K562 (cell line): ENCODE data around the gene ARHGAP4. TPM values are rescaled to one million over a fixed set of nuclear protein-coding genes. Genes with fewer than 3 reads are reported as not detected.

ENCODE experiments used
- ATAC-seq: fragments of 200-7000 bp; cut with Tn5 transposase; 3 replicates; pipeline ENCODE4 v1.9.1; 2020; ENCODE audit warnings: moderate library complexity
- BruUV-seq: library from RNA; stranded (reverse); fragments of 400-500 nt; replicated peaks from 2 replicates; lab custom pipeline; 2021; lab: Mats Ljungman, UMichigan
- CTCF ChIA-PET: fragments of 300-600 bp; formaldehyde crosslinking; extraction: SDS; loops from one replicate; lab custom pipeline; 2021; ENCODE audit warnings: low intra/inter-chr PET ratio; lab: Yijun Ruan, JAX
- POLR2A ChIA-PET: fragments of 300-600, 350-650 bp; sonication (Branson Sonifier 250); formaldehyde crosslinking; extraction: SDS; loops from one replicate; lab custom pipeline; 2021; ENCODE audit warnings: antibody characterized with exemption, inconsistent platforms; lab: Yijun Ruan, JAX
- DNase-seq, 4 experiments: peaks; one replicate each; pipeline versions ENCODE4 v3.0.0 to v3.0.0-alpha.2; 2011 to 2018; ENCODE audit warnings: low spot score in 3 of 4, mixed read lengths in 3 of 4; ENCODE audit errors: extremely low read depth in 1 of 4
- FAIRE-seq: peaks from 2 replicates; lab custom pipeline; 2011; peaks lifted over from hg19 to GRCh38; lab: Jason Lieb, UNC
- H2AFZ ChIP-seq: 2 replicates; pipeline ENCODE4 v1.6.0; 2011; ENCODE audit warnings: low read depth, low read length, control low read depth, inconsistent platforms
- H3K27ac ChIP-seq: fragments of 200-600 bp; 3 replicates; pipeline ENCODE4 v1.8.0; 2011; ENCODE audit warnings: low read depth, mild to moderate bottlenecking, control low read depth, inconsistent platforms, low read length, moderate library complexity, mixed read lengths; ENCODE audit errors: extremely low read depth
- H3K27me3 ChIP-seq, 2 experiments: fragments of 300-600 bp in 1 of 2; 2 replicates in 1 of 2; 3 replicates in 1 of 2; pipeline versions ENCODE4 v1.6.0 to v1.8.0; 2011; ENCODE audit warnings: inconsistent platforms in 2 of 2, low read length in 2 of 2, mild to moderate bottlenecking in 1 of 2, mixed read lengths in 1 of 2, moderate library complexity in 1 of 2; ENCODE audit not compliant: control insufficient read depth in 2 of 2, insufficient read depth in 2 of 2
- H3K36me3 ChIP-seq: fragments of 300-600 bp; 3 replicates; pipeline ENCODE4 v1.8.0; 2011; ENCODE audit warnings: mild to moderate bottlenecking, low read length, inconsistent platforms; ENCODE audit not compliant: control insufficient read depth, insufficient read depth
- H3K4me1 ChIP-seq, 2 experiments: fragments of 200-600 bp in 1 of 2; replicated peaks in 1 of 2; 2 replicates in 1 of 2; 3 replicates in 1 of 2; pipeline versions ENCODE4 v1.5.1 to v1.8.0; 2011; ENCODE audit warnings: inconsistent platforms in 2 of 2, low read length in 2 of 2, mild to moderate bottlenecking in 1 of 2, mixed read lengths in 1 of 2, moderate library complexity in 1 of 2; ENCODE audit not compliant: control insufficient read depth in 2 of 2, insufficient read depth in 2 of 2
- H3K4me2 ChIP-seq: 2 replicates; pipeline ENCODE4 v1.6.1; 2011; ENCODE audit warnings: low read length, control low read depth, inconsistent platforms, mixed read lengths; ENCODE audit not compliant: insufficient read depth
- H3K4me3 ChIP-seq: fragments of 200-600 bp; sonication (generic), shearing (Covaris generic); 2 replicates; pipeline ENCODE4 v1.5.1; 2016; ENCODE audit warnings: control low read depth, inconsistent platforms
- H3K79me2 ChIP-seq: fragments of 200-600 bp; 3 replicates; pipeline ENCODE4 v1.8.0; 2011; ENCODE audit warnings: low read length, inconsistent platforms; ENCODE audit not compliant: control insufficient read depth, insufficient read depth
- H3K9ac ChIP-seq, 2 experiments: 2 replicates each; pipeline versions ENCODE4 v1.6.0 to v1.6.1; 2011; ENCODE audit warnings: low read depth in 2 of 2, low read length in 2 of 2, control low read depth in 1 of 2, inconsistent platforms in 1 of 2, mild to moderate bottlenecking in 1 of 2, mixed read lengths in 1 of 2; ENCODE audit not compliant: insufficient read depth in 1 of 2
- H3K9me1 ChIP-seq: one replicate; pipeline ENCODE4 v1.6.0; 2011; ENCODE audit warnings: inconsistent platforms, mild to moderate bottlenecking, low read length, moderate library complexity; ENCODE audit not compliant: control insufficient read depth, insufficient read depth
- H3K9me3 ChIP-seq: replicated peaks from 2 replicates; pipeline ENCODE4 v1.5.1; 2011; ENCODE audit warnings: low read depth, low read length, inconsistent platforms; ENCODE audit not compliant: control insufficient read depth, insufficient read depth
- H4K20me1 ChIP-seq: replicated peaks from 2 replicates; pipeline ENCODE4 v1.6.1; 2011; ENCODE audit warnings: low read length, inconsistent platforms, mixed read lengths; ENCODE audit not compliant: control insufficient read depth, insufficient read depth
- AFF1 ChIP-seq, 2 experiments: fragments of 450-650 bp; IDR thresholded peaks; 2 replicates each; pipeline ENCODE4 v1.6.1; 2018; ENCODE audit warnings: mild to moderate bottlenecking in 2 of 2, low read depth in 1 of 2; ENCODE audit not compliant: partially characterized antibody in 2 of 2
- ETV1 ChIP-seq: fragments of 450-650 bp; conservative IDR thresholded peaks from 2 replicates; pipeline ENCODE4 v1.6.1; 2016; ENCODE audit warnings: missing genetic modification characterization, control low read depth, low read depth, missing compliant biosample characterization
- POLR2AphosphoS5 ChIP-seq: IDR thresholded peaks from 2 replicates; pipeline ENCODE4 v1.6.1; 2011; ENCODE audit warnings: mild to moderate bottlenecking, low read depth, low read length, moderate library complexity; ENCODE audit not compliant: control insufficient read depth, insufficient read depth
- POLR2G ChIP-seq: fragments of 200-400 bp; formaldehyde crosslinking; IDR thresholded peaks from 2 replicates; pipeline ENCODE4 v1.6.1; 2017; ENCODE audit warnings: low read depth, mild to moderate bottlenecking, antibody characterized with exemption, low read length, moderate library complexity
- RBFOX2 ChIP-seq: fragments of 200-400 bp; formaldehyde crosslinking; IDR thresholded peaks from 2 replicates; pipeline ENCODE4 v1.6.1; 2017; ENCODE audit warnings: low read depth, mild to moderate bottlenecking, low read length, moderate library complexity
- SUPT5H ChIP-seq: fragments of 450-650 bp; IDR thresholded peaks from 2 replicates; pipeline ENCODE4 v1.6.1; 2016
- TAF15 ChIP-seq: fragments of 200-400 bp; formaldehyde crosslinking; IDR thresholded peaks from 2 replicates; pipeline ENCODE4 v1.6.1; 2017; ENCODE audit warnings: mild to moderate bottlenecking, low read depth, low read length, moderate library complexity
- ZFP30 ChIP-seq: fragments of 250-450 bp; sonication (Bioruptor Pico); IDR thresholded peaks from 2 replicates; pipeline ENCODE4 v1.8.0; 2022; ENCODE audit warnings: moderate library complexity, mild to moderate bottlenecking, inconsistent platforms, borderline replicate concordance
- WGBS: fragments of 100-300 bp; shearing (Covaris generic); methylation state at CpG from one replicate; pipeline ENCODE4 v1.1.6; 2016; ENCODE audit warnings: low coverage, mixed read lengths; ENCODE audit not compliant: insufficient coverage; ENCODE audit errors: missing lambda C conversion rate; 5-methylcytosine and 5-hydroxymethylcytosine counted together
- in situ Hi-C: fragments of 300-500 bp; cut with MboI; formaldehyde crosslinking; loops from 4 replicates; pipeline ENCODE4 v1.15.0; 2018; ENCODE audit warnings: inconsistent platforms, mixed read lengths
- intact Hi-C: fragments of 100-400 bp; cut with micrococcal nuclease; formaldehyde crosslinking; loops from 2 replicates; pipeline ENCODE4 v1.14.2; 2022
- polyA plus RNA-seq, 8 experiments: library from polyadenylated mRNA; depleted of rRNA in 4 of 8; stranded (reverse) in 5 of 8; unstranded in 3 of 8; fragments of >200 nt; fragmentation: Nextera tagmentation in 2 of 8; fragmentation: Illumina TruSeq in 1 of 8; extraction: Ambion mirVana in 2 of 8; extraction: Trizol in 1 of 8; gene quantifications; 2 replicates each; pipeline versions ENCODE4 v1.2.1 to v1.2.3, GENCODE V29; 2011 to 2014; ENCODE audit warnings: inconsistent platforms in 1 of 8, missing spikeins in 1 of 8
- total RNA-seq, 7 experiments: library from RNA; depleted of rRNA in 6 of 7; stranded (reverse); fragments of >200 nt in 6 of 7; fragmentation: Illumina TruSeq in 2 of 7; extraction: Trizol in 2 of 7; gene quantifications; 2 replicates each; pipeline versions ENCODE4 v1.2.1 to v1.2.3, GENCODE V29; 2011 to 2021; ENCODE audit warnings: low replicate concordance in 1 of 7
- TF ChIP-seq, protein P1 (sequence below), 2 experiments: fragments of 450-650 bp in 1 of 2; sonication (generic) in 1 of 2; formaldehyde crosslinking in 1 of 2; IDR thresholded peaks in 1 of 2; conservative IDR thresholded peaks in 1 of 2; 2 replicates each; pipeline versions ENCODE4 v1.6.1 to v1.8.1; 2016 to 2023; ENCODE audit warnings: mild to moderate bottlenecking in 2 of 2, moderate library complexity in 2 of 2, inconsistent platforms in 1 of 2, missing genetic modification reagents in 1 of 2

ARHGAP4 gene
- total and polyA plus RNA-seq, 9 of the 15 experiments (the other 6 are each of a cell fraction or from before 2014, with no cell fraction given) = 0.30 to 81.8 (median 13.5) TPM

- TF ChIP-seq, protein P1, sequence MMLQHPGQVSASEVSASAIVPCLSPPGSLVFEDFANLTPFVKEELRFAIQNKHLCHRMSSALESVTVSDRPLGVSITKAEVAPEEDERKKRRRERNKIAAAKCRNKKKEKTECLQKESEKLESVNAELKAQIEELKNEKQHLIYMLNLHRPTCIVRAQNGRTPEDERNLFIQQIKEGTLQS (IDR thresholded peaks at IDR 0.05) = no peak
- TF ChIP-seq, protein P1 (CRISPR knock-in tag; conservative IDR thresholded peaks at IDR 0.05) = no peak
- TF ChIP-seq ZFP30 (CRISPR knock-in tag) (no peak), TAF15 (no peak), ETV1 (tag) (no peak; the same call in 1 of the 2 replicates)
Measured at GRCh38 chrX:153947009-153947769, 21.1 kb upstream of the ARHGAP4 start (continued).

- ATAC-seq (no peak), FAIRE-seq (no peak), DNase-seq (no peak)
- ChIA-PET POLR2A (interaction anchor here (0.7 to 2.0 kb wide), 8 partner anchors 10 to 72 kb away, joined by 3 to 17 read pairs (median 4); partner anchors contain the start of gene TMEM187), CTCF (interaction anchor here (1.0 to 1.2 kb wide), 2 partner anchors 74 to 1004 kb away, joined by 5 to 6 read pairs; no protein-coding TSS in a partner anchor)
- Histone ChIP-seq H3K79me2 (peaks cover 7% of the 10 kb centered on the region; the same call in 2 of the 3 replicates), H3K4me3 (no peak overlapping the region), H3K36me3 (peaks cover 42% of the 10 kb centered on the region; the same call in 2 of the 3 replicates), H2AFZ (no peak overlapping the region), H3K27me3 (no peaks in the 10 kb centered on the region), H4K20me1 (no peaks in the 10 kb centered on the region), H3K9ac (peak overlapping the region in 1 of 2 experiments; percentile 75; a peak in 2 of 4 replicates), H3K4me2 (no peak overlapping the region), H3K9me1 (no peaks in the 10 kb centered on the region), H3K27ac (no peak overlapping the region), H3K4me1 (peaks cover 14 to 78% of the 10 kb centered on the region in 2 experiments), H3K9me3 (no peaks in the 10 kb centered on the region)
- intact Hi-C loops = loop anchor here (2.0 kb wide), 1 partner anchor 181 kb away; the partner anchor contains the start of gene PLXNB3
- WGBS = 86% methylated on average over 13 of the region's 24 CpGs
- TF ChIP-seq RBFOX2 (peak; percentile 26; the same call in 1 of the 2 replicates), SUPT5H (peak; percentile 42; the same call in 1 of the 2 replicates), AFF1 (IDR thresholded peaks at IDR 0.05; ENCODE audit: low read depth in 1 of 2, partially characterized antibody in 2 of 2) (no peak), POLR2AphosphoS5 (peak; percentile 21; the same call in 1 of the 2 replicates), POLR2G (peak; percentile 71)
- no TSS peak for BruUV-seq
- in situ Hi-C loops = no loop called here
Measured at GRCh38 chrX:153945956-153946943, 20.2 kb upstream of the ARHGAP4 start.
